HepG2 (cell line): Measurements from ENCODE around the gene HNRNPC. TPM values are rescaled to one million over a fixed set of nuclear protein-coding genes. Genes with fewer than 3 reads are reported as not detected.

Source experiments
- ATAC-seq: fragments of 200-7000 bp; cut with Tn5 transposase; 3 replicates; pipeline ENCODE4 v1.9.1; 2020; ENCODE audit warnings: mild to moderate bottlenecking, moderate library complexity
- BruUV-seq: library from RNA; stranded (reverse); fragments of 400-500 nt; replicated peaks from 2 replicates; lab custom pipeline; 2021; lab: Mats Ljungman, UMichigan
- CTCF ChIA-PET: fragments of 300-600 bp; formaldehyde crosslinking; extraction: SDS; loops from one replicate; lab custom pipeline; 2021; ENCODE audit warnings: low total read pairs, inconsistent platforms, low intra/inter-chr PET ratio; lab: Yijun Ruan, JAX
- POLR2A ChIA-PET: fragments of 350-600 bp; sonication (Branson Sonifier 250); formaldehyde crosslinking; loops from one replicate; lab custom pipeline; 2020; ENCODE audit warnings: antibody characterized with exemption, inconsistent platforms; lab: Yijun Ruan, JAX
- DNase-seq: peaks from one replicate; pipeline ENCODE4 v3.0.0-alpha.2; 2015; ENCODE audit warnings: low spot score
- FAIRE-seq: peaks from 3 replicates; lab custom pipeline; 2011; peaks lifted over from hg19 to GRCh38; lab: Jason Lieb, UNC
- H2AFZ ChIP-seq: one replicate; pipeline ENCODE4 v1.6.1; 2011; ENCODE audit warnings: low read length, inconsistent platforms
- H3K27ac ChIP-seq: fragments of 300-600 bp; 3 replicates; pipeline ENCODE4 v1.8.0; 2011; ENCODE audit warnings: mixed run types, mild to moderate bottlenecking, mixed read lengths, low read length, inconsistent platforms; ENCODE audit not compliant: insufficient read depth; ENCODE audit errors: extremely low read length
- H3K27me3 ChIP-seq, 2 experiments: fragments of 200-600 bp in 1 of 2; 2 replicates in 1 of 2; 3 replicates in 1 of 2; pipeline versions ENCODE4 v1.6.0 to v1.8.0; 2011; ENCODE audit warnings: low read length in 2 of 2, mild to moderate bottlenecking in 2 of 2, moderate library complexity in 2 of 2, inconsistent platforms in 1 of 2; ENCODE audit not compliant: insufficient read depth in 2 of 2, control insufficient read depth in 1 of 2
- H3K36me3 ChIP-seq, 2 experiments: fragments of 200-600 bp in 1 of 2; replicated peaks in 1 of 2; 2 replicates in 1 of 2; 3 replicates in 1 of 2; pipeline versions ENCODE4 v1.5.1 to v1.8.0; 2011; ENCODE audit warnings: low read length in 2 of 2, inconsistent platforms in 1 of 2; ENCODE audit not compliant: insufficient read depth in 2 of 2, control insufficient read depth in 1 of 2
- H3K4me1 ChIP-seq: 2 replicates; pipeline ENCODE4 v1.5.1; 2012; ENCODE audit warnings: low read length, inconsistent platforms; ENCODE audit not compliant: insufficient read depth
- H3K4me2 ChIP-seq: 2 replicates; pipeline ENCODE4 v1.6.0; 2011; ENCODE audit warnings: low read depth, low read length, inconsistent platforms
- H3K4me3 ChIP-seq, 3 experiments: fragments of 200-600 bp in 1 of 3; sonication (generic), shearing (Covaris generic) in 1 of 3; replicated peaks in 1 of 3; 2 replicates each; pipeline ENCODE4 v1.5.1; 2011 to 2016; ENCODE audit warnings: low read length in 3 of 3, inconsistent platforms in 2 of 3, low read depth in 2 of 3, mild to moderate bottlenecking in 2 of 3, control low read depth in 1 of 3, mixed read lengths in 1 of 3; ENCODE audit not compliant: insufficient read depth in 1 of 3
- H3K79me2 ChIP-seq: one replicate; pipeline ENCODE4 v1.6.1; 2011; ENCODE audit warnings: low read length, inconsistent platforms; ENCODE audit not compliant: insufficient read depth
- H3K9ac ChIP-seq: 2 replicates; pipeline ENCODE4 v1.6.0; 2011; ENCODE audit warnings: mild to moderate bottlenecking, low read depth, low read length, inconsistent platforms; ENCODE audit not compliant: insufficient read depth
- H3K9me3 ChIP-seq: 2 replicates; pipeline ENCODE4 v1.5.1; 2012; ENCODE audit warnings: mild to moderate bottlenecking, low read length
- H4K20me1 ChIP-seq: 2 replicates; pipeline ENCODE4 v1.6.0; 2011; ENCODE audit warnings: inconsistent platforms, mild to moderate bottlenecking, low read length, moderate library complexity; ENCODE audit not compliant: insufficient read depth
- AGO2 ChIP-seq: fragments of 200-400 bp; formaldehyde crosslinking; optimal IDR thresholded peaks from 2 replicates; pipeline ENCODE3; 2017; ENCODE audit warnings: mild to moderate bottlenecking, low read depth, low read length, moderate library complexity
- ARNT ChIP-seq: fragments of 450-650 bp; IDR thresholded peaks from 2 replicates; pipeline ENCODE4 v1.6.1; 2017
- CHD2 ChIP-seq: IDR thresholded peaks from 2 replicates; pipeline ENCODE4 v1.6.1; 2011; ENCODE audit warnings: low read depth, low read length, improper control_type of control experiment
- FIP1L1 ChIP-seq: fragments of 200-400 bp; formaldehyde crosslinking; IDR thresholded peaks from 2 replicates; pipeline ENCODE4 v1.6.1; 2018; ENCODE audit warnings: low read depth, mild to moderate bottlenecking, low read length, moderate library complexity, borderline replicate concordance; ENCODE audit not compliant: insufficient read depth
- GLI4 ChIP-seq: sonication (generic); formaldehyde crosslinking; IDR thresholded peaks from 2 replicates; pipeline ENCODE4 v1.5.1; 2020; ENCODE audit warnings: missing genetic modification reagents, mild to moderate bottlenecking, moderate library complexity, borderline replicate concordance
- HDAC1 ChIP-seq: sonication (generic); formaldehyde crosslinking; IDR thresholded peaks from 2 replicates; pipeline ENCODE4 v1.5.1; 2020; ENCODE audit warnings: mild to moderate bottlenecking, missing genetic modification reagents
- HIVEP1 ChIP-seq: sonication (generic); formaldehyde crosslinking; IDR thresholded peaks from 2 replicates; pipeline ENCODE4 v1.4.0; 2020; ENCODE audit warnings: mild to moderate bottlenecking, missing genetic modification reagents
- MBD4 ChIP-seq: IDR thresholded peaks from 2 replicates; pipeline ENCODE4 v1.6.1; 2012; ENCODE audit warnings: low read length, inconsistent platforms, borderline replicate concordance
- MED13 ChIP-seq: sonication (generic); formaldehyde crosslinking; IDR thresholded peaks from 2 replicates; pipeline ENCODE4 v1.5.0; 2020; ENCODE audit warnings: missing genetic modification reagents
- PAF1 ChIP-seq: IDR thresholded peaks from 2 replicates; pipeline ENCODE4 v1.6.1; 2016; ENCODE audit warnings: missing genetic modification reagents, missing compliant biosample characterization
- POLR2AphosphoS2 ChIP-seq: IDR thresholded peaks from 2 replicates; pipeline ENCODE4 v1.6.1; 2011; ENCODE audit warnings: low read depth, low read length, improper control_type of control experiment
- POLR2G ChIP-seq: fragments of 200-400 bp; formaldehyde crosslinking; IDR thresholded peaks from 2 replicates; pipeline ENCODE4 v1.6.1; 2018; ENCODE audit warnings: mild to moderate bottlenecking, low read depth, low read length, moderate library complexity
- SAFB2 ChIP-seq: sonication (generic); formaldehyde crosslinking; IDR thresholded peaks from 2 replicates; pipeline ENCODE4 v1.5.1; 2020; ENCODE audit warnings: missing genetic modification reagents, low read depth, mild to moderate bottlenecking, borderline replicate concordance
- SAP130 ChIP-seq: IDR thresholded peaks from 2 replicates; pipeline ENCODE4 v1.6.1; 2016; ENCODE audit warnings: low read depth
- SNAPC2 ChIP-seq: sonication (generic); formaldehyde crosslinking; IDR thresholded peaks from 2 replicates; pipeline ENCODE4 v1.8.1; 2022; ENCODE audit warnings: mild to moderate bottlenecking, missing genetic modification reagents
- SYNCRIP ChIP-seq: fragments of 200-400 bp; formaldehyde crosslinking; IDR thresholded peaks from 2 replicates; pipeline ENCODE4 v1.6.1; 2018; ENCODE audit warnings: mild to moderate bottlenecking, low read depth, low read length; ENCODE audit not compliant: insufficient read depth
- ZNF430 ChIP-seq: sonication (generic); formaldehyde crosslinking; IDR thresholded peaks from 2 replicates; pipeline ENCODE4 v1.9.0; 2021; ENCODE audit warnings: mild to moderate bottlenecking, missing genetic modification reagents
- ZNF547 ChIP-seq: sonication (generic); formaldehyde crosslinking; IDR thresholded peaks from 2 replicates; pipeline ENCODE4 v1.5.1; 2020; ENCODE audit warnings: mild to moderate bottlenecking, missing genetic modification reagents
- ZNF607 ChIP-seq: sonication (generic); formaldehyde crosslinking; IDR thresholded peaks from 2 replicates; pipeline ENCODE4 v1.5.1; 2020; ENCODE audit warnings: missing genetic modification reagents, mild to moderate bottlenecking, borderline replicate concordance
- ZSCAN9 ChIP-seq: IDR thresholded peaks from 2 replicates; pipeline ENCODE4 v1.6.1; 2016; ENCODE audit warnings: borderline replicate concordance
- WGBS: methylation state at CpG from one replicate; pipeline ENCODE4 v1.1.6; 2017; ENCODE audit warnings: low lambda C conversion rate; 5-methylcytosine and 5-hydroxymethylcytosine counted together
- in situ Hi-C: cut with HindIII; loops from 2 replicates; pipeline ENCODE4 v1.10.0; 2017; ENCODE audit warnings: low pct_unique_long_range_greater_than_20kb; ENCODE audit not compliant: extremely low pct_ligation_motif_present
- intact Hi-C: fragments of 100-400 bp; cut with micrococcal nuclease; formaldehyde crosslinking; loops from one replicate; pipeline ENCODE4 v1.10.0; 2022; ENCODE audit not compliant: unreplicated experiment
- polyA plus RNA-seq, 8 experiments: library from polyadenylated mRNA; depleted of rRNA in 3 of 8; stranded (reverse) in 7 of 8; unstranded in 1 of 8; fragments of >200 nt; fragmentation: Illumina TruSeq in 4 of 8; extraction: Trizol in 4 of 8; gene quantifications; 2 replicates each; pipeline versions ENCODE4 v1.2.1 to v1.2.3, GENCODE V29; 2011 to 2016; ENCODE audit warnings: low read depth in 4 of 8, missing spikeins in 1 of 8, mixed read lengths in 1 of 8; ENCODE audit not compliant: insufficient read depth in 1 of 8
- total RNA-seq, 5 experiments: library from RNA; depleted of rRNA; stranded (reverse); fragments of >200 nt; fragmentation: Illumina TruSeq; extraction: Trizol; gene quantifications; 2 replicates each; pipeline ENCODE4 v1.2.3, GENCODE V29; 2016; ENCODE audit warnings: low read depth in 1 of 5
- TF ChIP-seq, protein P1 (sequence below): sonication (generic); formaldehyde crosslinking; IDR thresholded peaks from 2 replicates; pipeline ENCODE4 v1.5.0; 2020; ENCODE audit warnings: mild to moderate bottlenecking, missing genetic modification reagents
- TF ChIP-seq, protein P2 (sequence below): sonication (generic); formaldehyde crosslinking; IDR thresholded peaks from 2 replicates; pipeline ENCODE4 v1.5.0; 2020; ENCODE audit warnings: missing genetic modification reagents
- TF ChIP-seq, protein P3 (sequence below): sonication (generic); formaldehyde crosslinking; IDR thresholded peaks from 2 replicates; pipeline ENCODE4 v1.4.0; 2020; ENCODE audit warnings: missing genetic modification reagents

HNRNPC gene
- total and polyA plus RNA-seq, 2 of the 13 experiments (the other 11 are each of a cell fraction or from before 2014, with no cell fraction given): 628 to 1,099 TPM

DNA sequence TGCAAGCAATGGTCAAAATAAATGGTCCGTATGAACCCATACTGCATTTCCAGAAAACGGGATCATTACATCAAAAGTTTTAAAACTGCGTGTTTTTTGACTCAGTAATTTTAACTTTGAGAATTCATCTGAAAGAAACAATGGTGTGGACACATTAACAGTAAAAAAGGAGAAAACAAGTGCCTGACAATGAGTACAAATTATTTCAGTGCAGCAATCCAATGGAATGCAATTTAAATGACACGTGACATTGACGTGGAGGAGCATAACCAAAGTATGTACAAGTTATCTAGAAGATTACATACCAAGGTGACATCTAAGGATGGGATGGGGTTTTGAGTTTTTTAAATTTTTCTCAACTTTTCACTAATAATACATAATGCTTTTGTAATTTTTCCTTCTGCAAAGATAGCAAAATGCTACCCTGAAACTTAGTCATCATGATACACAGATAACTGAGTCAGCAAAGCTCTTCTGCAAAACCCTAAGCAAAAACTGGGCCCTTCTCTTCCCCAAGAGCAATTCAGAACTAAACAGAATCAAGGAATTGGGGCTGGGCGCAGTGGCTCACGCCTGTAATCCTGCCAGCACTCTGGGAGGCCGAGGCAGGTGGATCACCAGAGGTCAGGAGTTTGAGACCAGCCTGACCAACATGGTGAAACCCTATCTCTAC is 20.4 kb downstream of the HNRNPC start:
- CTCF ChIA-PET: no interaction called here
- Histone ChIP-seq H4K20me1 (peaks cover 98% of the 10 kb centered on the region), H3K36me3 (peaks cover 28 to 86% of the 10 kb centered on the region in 2 experiments), H2AFZ (no peak overlapping the region), H3K4me2 (no peak overlapping the region), H3K79me2 (peaks cover 99% of the 10 kb centered on the region), H3K4me3 (no peak overlapping the region), H3K4me1 (peaks cover 52% of the 10 kb centered on the region), H3K9ac (no peak overlapping the region), H3K27me3 (no peaks in the 10 kb centered on the region; a peak in 1 of 5 replicates), H3K9me3 (no peaks in the 10 kb centered on the region), H3K27ac (no peak overlapping the region)
- no peak for FAIRE-seq
- no peak for ATAC-seq
- in situ Hi-C loops (no loop called here), intact Hi-C loops (no loop called here)
- TSS peak; percentile 1 for BruUV-seq
- 95% methylated on average over 8 of the region's 8 CpGs for WGBS
- POLR2A ChIA-PET: interaction anchor here (1.0 to 1.1 kb wide), 2 partner anchors 9 to 278 kb away, joined by 3 read pairs; no protein-coding TSS in a partner anchor
- no peak for DNase-seq
- TF ChIP-seq SNAPC2 (CRISPR knock-in tag) (0 out of 2 replicates have a peak, but pooled peaks have one; percentile 47), ZSCAN9 (CRISPR knock-in tag) (no peak), POLR2G (peak; percentile 56; the same call in 1 of the 2 replicates), ARNT (no peak), ZNF430 (CRISPR knock-in tag) (no peak), MED13 (no peak), HIVEP1 (CRISPR knock-in tag) (no peak), FIP1L1 (no peak), POLR2AphosphoS2 (peak; percentile 91), GLI4 (no peak), HDAC1 (CRISPR knock-in tag) (no peak), MBD4 (no peak), SYNCRIP (no peak), AGO2 (peak; percentile 54), SAFB2 (CRISPR knock-in tag) (no peak), ZNF547 (no peak), ZNF607 (CRISPR knock-in tag) (peak; percentile 32; the same call in 1 of the 2 replicates), CHD2 (no peak), SAP130 (CRISPR knock-in tag) (no peak), PAF1 (CRISPR knock-in tag) (peak; percentile 59; the same call in 1 of the 2 replicates)
- TF ChIP-seq, protein P1, sequence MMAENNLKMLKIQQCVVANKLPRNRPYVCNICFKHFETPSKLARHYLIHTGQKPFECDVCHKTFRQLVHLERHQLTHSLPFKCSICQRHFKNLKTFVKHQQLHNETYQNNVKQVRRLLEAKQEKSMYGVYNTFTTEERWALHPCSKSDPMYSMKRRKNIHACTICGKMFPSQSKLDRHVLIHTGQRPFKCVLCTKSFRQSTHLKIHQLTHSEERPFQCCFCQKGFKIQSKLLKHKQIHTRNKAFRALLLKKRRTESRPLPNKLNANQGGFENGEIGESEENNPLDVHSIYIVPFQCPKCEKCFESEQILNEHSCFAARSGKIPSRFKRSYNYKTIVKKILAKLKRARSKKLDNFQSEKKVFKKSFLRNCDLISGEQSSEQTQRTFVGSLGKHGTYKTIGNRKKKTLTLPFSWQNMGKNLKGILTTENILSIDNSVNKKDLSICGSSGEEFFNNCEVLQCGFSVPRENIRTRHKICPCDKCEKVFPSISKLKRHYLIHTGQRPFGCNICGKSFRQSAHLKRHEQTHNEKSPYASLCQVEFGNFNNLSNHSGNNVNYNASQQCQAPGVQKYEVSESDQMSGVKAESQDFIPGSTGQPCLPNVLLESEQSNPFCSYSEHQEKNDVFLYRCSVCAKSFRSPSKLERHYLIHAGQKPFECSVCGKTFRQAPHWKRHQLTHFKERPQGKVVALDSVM (CRISPR knock-in tag): no peak
- TF ChIP-seq, protein P2, sequence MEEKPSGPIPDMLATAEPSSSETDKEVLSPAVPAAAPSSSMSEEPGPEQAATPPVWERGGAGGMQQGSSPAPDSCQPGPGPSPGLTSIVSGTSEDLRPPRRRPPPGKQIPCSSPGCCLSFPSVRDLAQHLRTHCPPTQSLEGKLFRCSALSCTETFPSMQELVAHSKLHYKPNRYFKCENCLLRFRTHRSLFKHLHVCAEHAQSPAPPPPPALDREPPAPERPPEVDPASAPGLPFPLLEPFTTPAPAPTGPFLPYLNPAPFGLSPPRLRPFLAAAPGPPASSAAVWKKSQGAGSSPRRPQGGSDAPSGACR: no peak
- TF ChIP-seq, protein P3, sequence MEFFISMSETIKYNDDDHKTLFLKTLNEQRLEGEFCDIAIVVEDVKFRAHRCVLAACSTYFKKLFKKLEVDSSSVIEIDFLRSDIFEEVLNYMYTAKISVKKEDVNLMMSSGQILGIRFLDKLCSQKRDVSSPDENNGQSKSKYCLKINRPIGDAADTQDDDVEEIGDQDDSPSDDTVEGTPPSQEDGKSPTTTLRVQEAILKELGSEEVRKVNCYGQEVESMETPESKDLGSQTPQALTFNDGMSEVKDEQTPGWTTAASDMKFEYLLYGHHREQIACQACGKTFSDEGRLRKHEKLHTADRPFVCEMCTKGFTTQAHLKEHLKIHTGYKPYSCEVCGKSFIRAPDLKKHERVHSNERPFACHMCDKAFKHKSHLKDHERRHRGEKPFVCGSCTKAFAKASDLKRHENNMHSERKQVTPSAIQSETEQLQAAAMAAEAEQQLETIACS (CRISPR knock-in tag): no peak
